DMS153 treated with DMSO at 0.1 percent for 48 hours (cell line): Measurements from ENCODE around the gene CDC14A.
A peak's percentile ranks its signal among the peaks of the same experiment; 100 is the strongest.
"Not testable (repeated sequence)": the region's sequence is repeated elsewhere in the genome, so short reads cannot be mapped to it uniquely, and the experiment has no call there.

Experiments used
- DNase-seq: peaks from one replicate; lab custom pipeline; 2025; ENCODE audit not compliant: unreplicated experiment; lab: John Stamatoyannopoulos, UW

Gene CDC14A

GRCh38 chr1:100352267-100353070 is at the start of gene CDC14A:
Gene CDC14A (plus strand): TSS chr1:100352506. CDS start chr1:100352955, 449 bp downstream.
- DNase-seq = peak; percentile 61

DNA sequence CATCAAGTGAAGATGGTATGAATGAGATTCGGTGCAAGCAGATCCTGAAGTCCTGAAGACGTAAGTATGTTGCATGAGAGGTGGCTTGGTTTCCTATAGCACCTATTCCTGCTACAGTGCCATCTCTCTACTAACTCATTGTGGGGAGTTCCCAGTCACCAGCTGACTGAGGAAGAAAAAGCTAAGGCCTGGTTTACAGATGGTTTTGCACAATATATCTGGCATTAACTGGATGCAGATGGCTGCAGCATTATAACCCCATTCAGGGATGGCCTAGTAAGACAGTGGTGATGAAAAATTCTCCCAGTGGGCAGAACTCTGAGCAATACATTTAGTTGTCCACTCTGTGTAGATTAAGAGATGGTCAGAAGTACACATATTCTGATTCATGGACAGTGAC is 49.6 kb upstream of the CDC14A start:
- DNase-seq = no peak

GRCh38 chr1:100304227-100304626 is 48.1 kb upstream of the CDC14A start:
- no peak for DNase-seq

DNA sequence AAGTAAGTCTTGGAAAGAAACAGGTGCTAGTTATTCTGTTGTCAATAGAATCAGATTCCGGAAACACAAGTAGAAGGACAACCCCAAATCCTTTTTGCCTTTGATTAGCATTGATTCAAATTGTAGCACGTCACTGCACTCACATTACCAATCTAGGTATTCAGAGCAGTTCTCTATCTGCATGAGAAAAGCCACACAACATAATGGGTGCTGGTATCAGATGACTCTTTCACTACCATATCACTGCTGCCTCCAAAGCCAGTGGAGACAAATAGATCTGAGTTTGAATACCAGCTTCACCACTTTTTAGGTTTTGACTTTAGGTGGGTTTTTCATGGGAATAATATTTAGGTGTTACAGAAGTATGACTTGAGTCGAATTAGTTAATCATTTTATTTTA is 47.4 kb upstream of the CDC14A start:
- no peak for DNase-seq

DNA sequence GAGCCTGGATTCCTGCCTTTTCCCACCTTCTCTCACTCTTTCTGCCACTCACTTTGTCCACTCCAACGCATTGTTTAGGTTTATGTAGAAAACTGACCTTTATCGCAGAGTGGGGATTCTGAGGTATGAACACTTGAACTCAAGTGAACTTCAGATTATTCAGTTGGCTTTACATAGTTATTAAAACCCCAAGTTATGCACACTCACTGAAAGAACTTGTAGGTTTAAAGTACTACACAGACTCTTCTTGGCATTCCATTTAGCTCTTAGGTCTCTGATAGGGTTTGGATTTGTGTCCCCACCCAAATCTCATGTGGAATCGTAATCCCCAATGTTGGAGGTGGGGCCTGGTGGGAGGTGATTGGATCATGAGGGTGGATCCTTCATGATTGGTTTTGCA is 46.4 kb upstream of the CDC14A start:
- no peak for DNase-seq

- no peak for DNase-seq
Measured at GRCh38 chr1:100306735-100307313, 45.5 kb upstream of the CDC14A start.

DNA sequence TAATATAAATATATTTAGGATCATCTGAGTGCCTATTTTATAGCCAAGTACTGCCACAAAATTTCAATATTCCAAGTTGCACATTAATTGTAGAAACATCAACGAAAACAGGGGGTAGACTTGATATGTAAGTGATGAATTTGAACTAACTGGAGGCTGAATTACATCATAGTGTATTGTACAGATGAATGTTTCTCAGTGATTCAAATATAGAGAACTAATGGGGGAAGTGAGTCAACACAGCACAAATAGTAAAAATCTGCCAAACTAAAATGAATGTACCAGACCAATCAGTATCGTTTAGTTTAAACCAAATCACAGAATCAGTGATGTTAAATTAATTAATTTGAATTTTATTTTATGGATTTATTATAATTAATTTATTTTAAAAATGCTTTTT is 43.5 kb upstream of the CDC14A start:
- DNase-seq = no peak

DNA sequence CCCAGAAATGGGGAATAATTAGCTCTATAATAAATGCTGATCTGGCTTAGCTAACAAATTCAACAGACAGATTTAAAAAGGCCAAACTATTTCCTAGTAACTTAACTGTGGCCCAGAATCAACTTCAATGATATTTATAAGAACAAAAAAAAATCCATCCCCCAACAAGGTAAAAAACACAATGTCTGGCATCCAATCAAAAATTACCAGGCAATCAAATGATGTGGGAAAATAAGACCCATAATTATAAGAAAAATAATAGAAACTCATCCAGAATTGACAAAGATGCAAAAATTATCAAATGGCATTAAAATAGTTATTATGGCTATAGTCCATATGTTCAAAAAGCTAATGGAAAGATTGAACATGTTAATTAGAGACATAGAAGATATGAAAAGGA is 42.4 kb upstream of the CDC14A start:
- no peak for DNase-seq

GRCh38 chr1:100313382-100313781 is 38.9 kb upstream of the CDC14A start:
- no peak for DNase-seq

GRCh38 chr1:100316622-100317021 is 35.7 kb upstream of the CDC14A start:
- DNase-seq = no peak

- no peak for DNase-seq
Measured at GRCh38 chr1:100320311-100321099, 31.8 kb upstream of the CDC14A start.

DNA sequence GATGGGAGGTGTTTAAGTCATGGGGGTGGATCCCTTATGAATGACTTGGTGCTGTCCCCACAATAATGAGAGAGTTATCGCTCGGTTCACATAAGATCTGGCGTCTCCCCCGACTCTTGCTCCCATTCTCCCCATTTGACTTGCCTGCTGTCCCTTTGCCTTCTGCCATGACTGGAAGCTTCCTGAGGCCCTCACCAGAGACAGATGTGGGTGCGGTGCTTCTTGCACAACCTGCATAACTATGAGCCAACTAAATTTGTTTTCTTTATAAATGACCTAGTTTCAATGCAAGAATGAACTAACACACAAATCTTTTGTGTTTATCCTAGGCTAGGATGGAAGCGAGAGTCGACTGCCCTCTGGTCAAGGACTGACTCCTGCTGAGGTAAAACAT is 31.2 kb upstream of the CDC14A start:
- DNase-seq = no peak

- no peak for DNase-seq
Measured at GRCh38 chr1:100321506-100321905, 30.8 kb upstream of the CDC14A start.

DNA sequence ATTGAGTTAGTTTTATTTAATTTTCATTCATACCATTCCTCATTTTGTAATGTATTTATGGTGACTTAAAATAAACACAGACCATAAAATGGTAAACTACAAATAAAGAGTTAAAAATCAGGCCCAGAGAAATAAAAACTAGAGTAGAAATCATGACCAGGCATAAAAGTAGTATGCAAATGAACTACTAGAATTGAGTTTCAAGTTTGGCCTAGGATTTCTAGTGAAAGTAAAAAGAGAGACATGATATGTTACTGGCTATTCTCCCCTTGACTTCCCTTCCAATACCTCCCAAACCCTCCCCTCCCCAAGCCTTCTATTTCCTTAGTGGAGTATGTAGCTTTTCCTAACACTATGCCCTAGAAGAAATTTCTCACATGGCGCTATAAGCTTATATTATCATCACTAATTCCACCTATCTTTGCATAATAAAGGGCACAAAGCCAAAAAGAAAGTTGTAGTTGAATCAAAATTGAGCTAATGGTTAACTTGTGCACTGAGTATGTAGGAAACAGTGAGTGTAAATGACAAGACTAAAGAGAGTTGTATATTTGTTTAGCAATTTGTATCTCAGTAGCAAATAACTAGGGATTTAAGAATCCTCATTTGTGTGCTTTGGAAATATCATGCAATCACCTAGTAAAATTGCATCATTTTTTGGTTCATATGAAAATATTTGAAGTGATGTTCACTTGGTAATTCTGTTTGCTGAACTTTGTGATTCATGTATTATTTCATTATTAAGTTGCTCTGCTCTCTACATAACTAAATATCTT is 29.7 kb upstream of the CDC14A start:
- DNase-seq = no peak

GRCh38 chr1:100323419-100324106 is 28.7 kb upstream of the CDC14A start:
- DNase-seq = no peak

DNA sequence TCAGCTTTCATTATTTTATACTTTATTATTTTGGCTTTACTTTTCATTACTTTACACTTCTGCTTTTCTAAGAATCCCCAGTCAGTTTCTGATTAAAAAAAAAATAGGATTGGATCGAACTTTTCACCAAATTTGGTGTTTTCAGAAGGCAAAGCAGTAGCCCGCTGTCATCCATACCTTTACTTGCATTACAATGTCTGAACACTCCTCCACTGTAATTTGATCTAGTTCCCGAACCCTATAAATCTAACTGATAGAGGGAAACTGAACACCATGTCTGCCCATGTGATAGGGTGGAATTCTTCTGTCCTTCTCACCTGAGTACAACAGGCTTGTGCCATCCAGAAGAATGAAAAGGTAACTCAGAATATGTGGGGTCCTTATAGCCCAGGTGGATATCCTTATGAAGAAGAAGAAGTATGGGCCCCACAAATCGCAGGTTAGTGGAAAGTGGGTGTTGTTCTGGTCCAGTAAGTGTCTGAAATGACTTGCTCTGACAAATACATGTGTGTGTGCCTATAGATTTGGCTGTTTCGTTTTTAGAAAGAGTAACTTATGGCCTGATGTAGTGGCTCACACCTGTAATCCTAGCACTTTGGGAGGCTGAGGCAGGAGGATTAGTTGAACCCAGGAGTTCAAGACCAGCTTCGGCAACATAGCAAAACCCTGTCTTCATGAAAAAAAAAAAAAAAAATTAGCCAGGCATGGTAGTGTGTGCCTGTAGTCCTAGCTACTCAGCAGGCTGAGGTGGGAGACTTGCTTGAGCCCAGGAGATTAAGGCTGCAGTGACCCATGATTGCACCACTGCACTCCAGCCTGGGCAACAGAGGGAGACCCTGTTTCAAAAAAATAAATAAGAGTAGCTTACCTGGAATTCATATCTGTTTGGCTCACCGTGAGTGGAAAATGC is 26.6 kb upstream of the CDC14A start:
- DNase-seq = peak; percentile 2

DNA sequence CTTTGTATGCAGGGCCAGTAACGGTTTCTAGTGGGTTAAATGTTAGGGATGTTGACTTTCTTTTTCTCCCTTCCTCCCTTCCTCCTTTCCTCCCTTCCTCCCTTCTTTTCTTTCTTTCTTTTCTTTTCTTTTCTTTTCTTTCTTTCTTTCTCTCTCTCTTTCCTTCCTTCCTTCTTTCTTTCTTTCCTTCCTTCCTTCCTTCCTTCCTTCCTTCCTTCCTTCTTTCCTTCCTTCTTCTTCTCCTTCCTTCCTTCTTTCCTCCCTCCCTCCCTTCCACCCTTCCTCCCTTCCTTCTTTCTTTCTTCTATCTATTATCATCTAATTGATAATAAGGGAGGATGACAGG is 26.0 kb upstream of the CDC14A start:
- not testable (repeated sequence) for DNase-seq

- DNase-seq = no peak
Measured at GRCh38 chr1:100328133-100328532, 24.2 kb upstream of the CDC14A start.

DNA sequence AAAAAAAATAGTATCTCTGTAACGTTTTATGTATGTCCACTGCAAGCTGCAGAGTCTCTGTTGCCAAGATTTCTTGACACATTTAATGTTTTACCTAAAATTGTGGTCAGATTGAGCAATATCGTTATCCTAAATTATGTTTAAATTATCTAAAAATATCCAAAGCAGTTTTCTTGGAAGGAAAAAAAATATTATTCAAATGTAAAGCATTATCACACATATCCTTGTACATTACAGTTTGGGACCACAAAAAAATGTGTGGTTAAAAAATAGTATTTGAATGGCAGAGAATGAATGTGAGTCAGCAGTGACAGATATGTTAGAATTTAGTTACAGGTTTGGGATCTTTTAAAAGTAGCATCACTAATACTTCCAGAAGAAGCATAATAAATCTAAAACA is 21.2 kb upstream of the CDC14A start:
- not testable (repeated sequence) for DNase-seq

DNA sequence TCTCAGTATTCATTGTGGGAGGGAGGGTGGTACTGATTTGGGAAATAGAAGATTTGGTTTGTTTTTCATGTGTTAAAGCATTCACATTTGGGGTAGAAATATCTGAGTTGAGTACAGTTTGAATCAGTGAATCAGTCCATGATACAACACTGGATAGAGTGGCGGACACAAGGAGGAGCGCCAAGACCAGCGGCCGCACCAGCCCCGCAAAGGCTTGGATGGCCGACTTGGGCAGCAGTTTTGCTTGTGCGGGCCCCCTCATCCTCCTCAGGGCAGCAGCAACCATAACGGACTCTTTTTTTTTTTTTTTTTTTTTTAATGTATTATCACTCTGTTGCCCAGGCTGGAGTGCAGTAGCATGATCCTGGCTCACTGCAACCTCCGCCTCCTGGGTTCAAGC is 20.0 kb upstream of the CDC14A start:
- DNase-seq = no peak
